Keratinocyte (primary cell): ENCODE data around the gene ATN1.

ENCODE experiments used
- CTCF ChIP-seq, 3 experiments: IDR thresholded peaks in 1 of 3; conservative IDR thresholded peaks in 1 of 3; optimal IDR thresholded peaks in 1 of 3; 2 replicates in 2 of 3; 3 replicates in 1 of 3; pipeline versions ENCODE3 to v1.5.1; 2011; ENCODE audit warnings: low read length in 3 of 3, mild to moderate bottlenecking in 3 of 3, moderate library complexity in 2 of 3, control low read depth in 1 of 3, inconsistent platforms in 1 of 3; ENCODE audit not compliant: insufficient read depth in 2 of 3; ENCODE audit errors: extremely low read depth in 1 of 3
- EZH2 ChIP-seq: IDR thresholded peaks from one replicate; pipeline ENCODE4 v1.6.1; 2012; ENCODE audit warnings: inconsistent platforms, mild to moderate bottlenecking, low read length, moderate library complexity

- TF ChIP-seq CTCF (optimal IDR thresholded peaks at IDR 0.05 in 1 of 3, IDR thresholded peaks at IDR 0.05 in 1 of 3, conservative IDR thresholded peaks at IDR 0.05 in 1 of 3; ENCODE audit: extremely low read depth in 1 of 3, insufficient read depth in 2 of 3, low read length in 3 of 3) (no peak), EZH2 (no peak)
These were observed 3.9 kb upstream of the ATN1 start for GRCh38 chr12:6923851-6924250.
